Neural crest cell (in vitro differentiated cells): ENCODE results near the gene NOS1AP. TPM values are rescaled to one million over a fixed set of nuclear protein-coding genes. Genes with fewer than 3 reads are reported as not detected.

Experiments used
- DNase-seq: peaks from one replicate; pipeline ENCODE4 v3.0.0; 2021; ENCODE audit warnings: low read depth, mixed read lengths, low spot score
- H3K27ac Mint-ChIP-seq: one replicate; pipeline ENCODE4 v1.8.0; 2021; ENCODE audit warnings: mild to moderate bottlenecking, mixed read lengths; ENCODE audit not compliant: unreplicated experiment
- H3K27me3 Mint-ChIP-seq: 2 replicates; pipeline ENCODE4 v1.8.0; 2021; ENCODE audit warnings: low read depth, mild to moderate bottlenecking, mixed read lengths
- H3K36me3 Mint-ChIP-seq: 2 replicates; pipeline ENCODE4 v1.8.0; 2021; ENCODE audit warnings: low read depth, mild to moderate bottlenecking, mixed read lengths
- H3K4me1 Mint-ChIP-seq: 2 replicates; pipeline ENCODE4 v1.8.0; 2021; ENCODE audit warnings: mixed read lengths
- H3K4me3 Mint-ChIP-seq: one replicate; pipeline ENCODE4 v1.8.0; 2021; ENCODE audit warnings: mild to moderate bottlenecking, mixed read lengths
- H3K9me3 Mint-ChIP-seq: 2 replicates; pipeline ENCODE4 v1.8.0; 2021; ENCODE audit warnings: mixed read lengths
- CTCF ChIP-seq: fragments of 200-600 bp; sonication (generic); conservative IDR thresholded peaks from 2 replicates; pipeline ENCODE4 v1.5.0; 2021; ENCODE audit warnings: antibody characterized with exemption, mild to moderate bottlenecking
- total RNA-seq: library from RNA; stranded (reverse); gene quantifications from 2 replicates; pipeline ENCODE4 v1.2.1, GENCODE V29; 2021

The NOS1AP gene
- total RNA-seq, 1 donor from 2014 or later, result 7.0 TPM

GRCh38 chr1:162317621-162318020, 248.1 kb downstream of the NOS1AP start:
- Mint-ChIP-seq H3K4me3 (no peak overlapping the region), H3K36me3 (no peaks in the 10 kb centered on the region), H3K27me3 (no peaks in the 10 kb centered on the region), H3K27ac (no peak overlapping the region), H3K9me3 (no peaks in the 10 kb centered on the region), H3K4me1 (peaks cover 7% of the 10 kb centered on the region)
- DNase-seq, result no peak
- no peak for TF ChIP-seq CTCF

- no peak for TF ChIP-seq CTCF
- Mint-ChIP-seq H3K4me1 (peaks cover 14% of the 10 kb centered on the region), H3K4me3 (no peak overlapping the region), H3K9me3 (no peaks in the 10 kb centered on the region), H3K27me3 (no peaks in the 10 kb centered on the region), H3K27ac (no peak overlapping the region), H3K36me3 (no peaks in the 10 kb centered on the region)
- no peak for DNase-seq
Observed at GRCh38 chr1:162319493-162320175, 250.1 kb downstream of the NOS1AP start.

GRCh38 chr1:162321809-162322422, 252.4 kb downstream of the NOS1AP start:
- no peak for TF ChIP-seq CTCF
- Mint-ChIP-seq H3K27me3 (no peaks in the 10 kb centered on the region), H3K4me3 (no peak overlapping the region), H3K27ac (no peak overlapping the region), H3K36me3 (no peaks in the 10 kb centered on the region), H3K4me1 (peaks cover 16% of the 10 kb centered on the region), H3K9me3 (no peaks in the 10 kb centered on the region)
- DNase-seq, result no peak

GRCh38 chr1:162323023-162323422, 253.5 kb downstream of the NOS1AP start:
- no peaks in the 10 kb centered on the region for H3K9me3 Mint-ChIP-seq
- H3K4me3 Mint-ChIP-seq, result no peak overlapping the region
- H3K36me3 Mint-ChIP-seq, result no peaks in the 10 kb centered on the region
- no peak for DNase-seq
- H3K27me3 Mint-ChIP-seq, result no peaks in the 10 kb centered on the region
- H3K4me1 Mint-ChIP-seq, result peaks cover 16% of the 10 kb centered on the region
- TF ChIP-seq CTCF, result no peak
- H3K27ac Mint-ChIP-seq, result no peak overlapping the region

GRCh38 chr1:162324396-162324795, 254.9 kb downstream of the NOS1AP start:
- H3K9me3 Mint-ChIP-seq, result no peaks in the 10 kb centered on the region
- H3K4me3 Mint-ChIP-seq, result no peak overlapping the region
- no peak for TF ChIP-seq CTCF
- no peaks in the 10 kb centered on the region for H3K36me3 Mint-ChIP-seq
- no peak for DNase-seq
- H3K27ac Mint-ChIP-seq, result no peak overlapping the region
- peaks cover 15% of the 10 kb centered on the region for H3K4me1 Mint-ChIP-seq
- H3K27me3 Mint-ChIP-seq, result no peaks in the 10 kb centered on the region
